Mammary epithelial cell (primary cell): ENCODE results near the gene OR9A2.

Experiments used
- CTCF ChIP-seq, 2 donors: IDR thresholded peaks in 1 of 2; conservative IDR thresholded peaks in 1 of 2; 2 replicates each; pipeline ENCODE4 v1.5.1; 2011 to 2012; ENCODE audit warnings: inconsistent platforms in 2 of 2, low read length in 2 of 2, mild to moderate bottlenecking in 2 of 2, control low read depth in 1 of 2, low read depth in 1 of 2; ENCODE audit not compliant: insufficient read depth in 1 of 2; ENCODE audit errors: extremely low read depth in 1 of 2
- EZH2 ChIP-seq: IDR thresholded peaks from 2 replicates; pipeline ENCODE4 v1.6.1; 2012; ENCODE audit warnings: low read length, inconsistent platforms, borderline replicate concordance

GRCh38 chr7:143050931-143051330 lies 24.0 kb upstream of the OR9A2 start:
- no peak for TF ChIP-seq CTCF (conservative IDR thresholded peaks at IDR 0.05 in 1 of 2, IDR thresholded peaks at IDR 0.05 in 1 of 2; ENCODE audit: extremely low read depth in 1 of 2, insufficient read depth in 1 of 2, low read depth in 1 of 2, low read length in 2 of 2)
- TF ChIP-seq EZH2: no peak
